Measurements from ENCODE around the gene ZNF600.

DNA sequence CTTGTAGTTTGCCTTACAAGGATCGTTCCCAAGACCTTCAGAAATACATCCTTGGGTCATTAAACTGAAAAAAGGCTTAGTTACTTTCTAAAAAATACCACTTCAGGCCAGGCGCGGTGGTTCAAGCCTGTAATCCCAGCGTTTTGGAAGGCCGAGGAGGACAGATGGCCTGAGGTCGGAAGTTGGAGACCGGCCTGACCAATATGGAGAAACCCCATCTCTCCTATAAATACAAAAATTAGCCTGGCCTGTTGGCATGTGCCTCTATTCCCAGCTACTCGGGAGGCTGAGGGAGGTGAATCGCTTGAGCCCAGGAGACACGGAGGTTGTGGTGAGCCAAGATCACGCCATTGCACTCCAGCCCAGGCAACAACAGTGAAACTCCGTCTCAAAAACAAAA lies 37.1 kb upstream of the ZNF600 start:
- no peak for TF ChIP-seq CEBPG (CRISPR knock-in tag; IDR thresholded peaks at IDR 0.05)
- TF ChIP-seq CEBPG (tag; conservative IDR thresholded peaks at IDR 0.05 in 1 of 2, IDR thresholded peaks at IDR 0.05 in 1 of 2) = no peak
- no peak for TF ChIP-seq PHB2 (IDR thresholded peaks at IDR 0.05; ENCODE audit: low read depth)
- TF ChIP-seq TAF1 (IDR thresholded peaks at IDR 0.05; ENCODE audit: control insufficient read depth, extremely low read depth, insufficient read depth, low read length, severe bottlenecking) = no peak
- TF ChIP-seq ZFX (CRISPR knock-in tag; IDR thresholded peaks at IDR 0.05) = no peak
- TF ChIP-seq, protein P1, sequence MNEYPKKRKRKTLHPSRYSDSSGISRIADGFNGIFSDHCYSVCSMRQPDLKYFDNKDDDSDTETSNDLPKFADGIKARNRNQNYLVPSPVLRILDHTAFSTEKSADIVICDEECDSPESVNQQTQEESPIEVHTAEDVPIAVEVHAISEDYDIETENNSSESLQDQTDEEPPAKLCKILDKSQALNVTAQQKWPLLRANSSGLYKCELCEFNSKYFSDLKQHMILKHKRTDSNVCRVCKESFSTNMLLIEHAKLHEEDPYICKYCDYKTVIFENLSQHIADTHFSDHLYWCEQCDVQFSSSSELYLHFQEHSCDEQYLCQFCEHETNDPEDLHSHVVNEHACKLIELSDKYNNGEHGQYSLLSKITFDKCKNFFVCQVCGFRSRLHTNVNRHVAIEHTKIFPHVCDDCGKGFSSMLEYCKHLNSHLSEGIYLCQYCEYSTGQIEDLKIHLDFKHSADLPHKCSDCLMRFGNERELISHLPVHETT (CRISPR knock-in tag; conservative IDR thresholded peaks at IDR 0.05 in 1 of 2, IDR thresholded peaks at IDR 0.05 in 1 of 2) = no peak
- TF ChIP-seq IRF2 (CRISPR knock-in tag; IDR thresholded peaks at IDR 0.05) = no peak
- no peak for TF ChIP-seq RBFOX2 (IDR thresholded peaks at IDR 0.05; ENCODE audit: low read depth, low read length)
- TF ChIP-seq TCF7L2 (IDR thresholded peaks at IDR 0.05; ENCODE audit: low read depth, low read length) = no peak
- no peak for TF ChIP-seq JUN (IDR thresholded peaks at IDR 0.05; ENCODE audit: borderline replicate concordance, low read depth, low read length)
- TF ChIP-seq JUN (CRISPR knock-in tag; IDR thresholded peaks at IDR 0.05; ENCODE audit: borderline replicate concordance) = no peak
- no peak for TF ChIP-seq SREBF1 (IDR thresholded peaks at IDR 0.05; ENCODE audit: borderline replicate concordance, low read depth, low read length)
- TF ChIP-seq CBFB (CRISPR knock-in tag; IDR thresholded peaks at IDR 0.05) = no peak
